ENCODE measurements around the gene MT4.
"Not testable (repeated sequence)": the region's sequence is repeated elsewhere in the genome, so short reads cannot be mapped to it uniquely, and the experiment has no call there.

The MT4 gene

DNA sequence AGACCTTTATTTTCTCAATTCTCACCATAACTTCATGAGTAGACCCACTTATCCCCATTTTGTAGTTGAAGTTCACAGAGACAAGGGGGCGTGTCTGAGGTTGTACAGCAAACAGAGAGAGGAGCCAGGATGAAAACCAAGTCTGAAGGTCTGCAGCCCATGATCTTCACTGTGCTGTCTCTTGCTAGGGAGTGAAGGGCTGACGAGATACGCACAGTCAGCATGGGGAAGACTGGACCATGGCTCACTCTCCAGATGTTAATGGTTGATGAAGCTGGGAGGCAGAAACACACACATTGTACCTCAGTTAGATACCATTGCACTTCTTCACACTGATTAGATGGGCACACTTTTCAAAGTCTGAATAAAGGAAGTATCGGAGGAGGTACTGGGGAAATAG lies 5.8 kb upstream of the MT4 start:
- no peak for DNase-seq (ENCODE audit: low spot score)

GRCh38 chr16:56560447-56560846 lies 4.4 kb upstream of the MT4 start:
- no peak for DNase-seq (ENCODE audit: low spot score)

DNA sequence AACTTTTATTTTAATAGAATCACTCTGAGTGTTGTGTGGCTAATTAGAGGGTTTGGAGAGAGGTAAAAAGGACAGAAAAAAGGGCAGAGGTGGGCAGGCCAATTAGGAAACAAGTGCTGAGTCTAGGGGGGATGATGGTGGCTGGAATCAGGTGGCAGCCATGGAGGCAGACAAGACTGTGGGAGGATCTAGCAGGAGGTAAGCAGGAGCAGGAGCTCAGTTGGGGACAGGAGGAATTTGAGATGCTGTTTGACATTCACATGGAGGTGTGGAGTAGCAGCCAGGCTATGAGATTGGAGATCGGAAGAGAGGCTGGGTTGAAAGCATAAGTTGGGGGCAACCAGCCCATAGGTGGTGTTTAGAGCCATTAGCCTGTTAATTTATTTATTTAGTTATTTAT lies 3.7 kb upstream of the MT4 start:
- no peak for DNase-seq (ENCODE audit: low spot score)

- DNase-seq (ENCODE audit: low spot score) = no peak
Measured at GRCh38 chr16:56569971-56570370, 5.1 kb downstream of the MT4 start.

- DNase-seq (ENCODE audit: low spot score) = no peak
Measured at GRCh38 chr16:56571525-56571924, 6.7 kb downstream of the MT4 start.

- no peak for DNase-seq (ENCODE audit: low spot score)
Measured at GRCh38 chr16:56574625-56575024, 9.8 kb downstream of the MT4 start.

DNA sequence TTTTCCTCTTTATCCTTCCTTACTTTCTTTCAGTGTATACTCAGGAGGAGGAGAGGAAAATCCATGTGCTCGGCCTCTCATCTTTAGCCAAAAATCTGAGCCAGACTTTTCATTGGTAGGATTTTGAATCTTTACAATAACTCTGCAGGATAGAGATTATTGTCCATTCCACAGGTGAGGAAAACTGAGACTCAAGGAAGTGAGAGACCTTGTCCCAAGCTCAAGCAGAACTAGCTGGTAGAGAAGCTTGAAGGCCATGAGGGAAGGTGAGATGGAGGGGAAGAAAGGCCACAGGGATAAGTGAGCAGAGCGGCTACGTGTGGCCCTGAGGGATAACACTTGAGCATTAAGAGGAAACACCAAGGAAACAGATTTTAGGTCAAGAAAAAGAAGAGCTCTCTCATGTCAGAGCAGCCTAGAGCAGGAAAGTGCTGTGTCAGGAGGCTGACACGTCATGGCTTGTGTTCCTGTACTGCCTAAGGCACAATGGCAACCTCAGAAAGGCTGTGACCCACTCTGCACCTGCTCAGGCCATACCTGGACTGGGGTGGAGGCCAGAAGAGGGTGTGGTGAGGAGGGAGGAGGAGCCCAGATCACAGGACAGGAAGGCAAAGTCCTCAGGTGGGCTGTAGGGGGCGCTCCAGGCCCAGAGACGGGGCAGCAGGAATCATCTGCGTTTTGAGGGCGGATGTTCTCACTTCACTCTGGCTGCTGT lies 11.9 kb downstream of the MT4 start:
- DNase-seq (ENCODE audit: low spot score) = peak; percentile 86

- no peak for DNase-seq (ENCODE audit: low spot score)
Measured at GRCh38 chr16:56577300-56577625, 12.4 kb downstream of the MT4 start.

DNA sequence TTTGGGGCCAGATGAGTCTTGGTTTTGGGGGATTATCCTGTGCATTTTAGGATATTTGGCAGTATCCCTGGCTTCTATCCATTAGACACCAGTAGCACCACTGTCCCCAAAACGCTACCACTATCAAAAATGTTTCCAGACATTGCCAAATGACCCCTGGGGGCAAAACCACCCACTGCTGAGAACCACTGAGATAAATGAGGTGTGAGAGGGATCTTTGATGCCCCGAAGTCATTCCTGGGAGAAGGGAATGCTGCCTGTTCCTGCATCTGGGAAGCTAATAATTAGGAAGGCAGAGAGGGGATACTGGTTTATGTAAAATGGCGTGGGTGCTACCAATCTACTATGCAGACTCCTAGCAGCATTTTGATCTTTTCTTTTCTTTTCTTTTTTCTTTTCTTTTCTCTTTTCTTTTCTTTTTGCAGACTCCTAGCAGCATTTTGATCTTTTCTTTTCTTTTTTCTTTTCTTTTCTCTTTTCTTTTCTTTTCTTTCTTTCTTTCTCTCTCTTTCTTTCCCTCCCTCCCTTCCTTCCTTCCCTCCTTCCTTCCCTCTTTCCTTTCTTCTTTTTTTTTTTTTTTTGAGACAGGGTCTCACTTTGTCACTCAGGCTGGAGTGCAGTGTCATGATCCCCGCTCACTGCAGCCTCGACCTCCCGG lies 15.6 kb downstream of the MT4 start:
- DNase-seq (ENCODE audit: low spot score) = no peak

GRCh38 chr16:56582911-56583310 lies 18.0 kb downstream of the MT4 start:
- not testable (repeated sequence) for DNase-seq (ENCODE audit: low spot score)

GRCh38 chr16:56583351-56584168 lies 18.7 kb downstream of the MT4 start:
- DNase-seq (ENCODE audit: low spot score) = no peak

DNA sequence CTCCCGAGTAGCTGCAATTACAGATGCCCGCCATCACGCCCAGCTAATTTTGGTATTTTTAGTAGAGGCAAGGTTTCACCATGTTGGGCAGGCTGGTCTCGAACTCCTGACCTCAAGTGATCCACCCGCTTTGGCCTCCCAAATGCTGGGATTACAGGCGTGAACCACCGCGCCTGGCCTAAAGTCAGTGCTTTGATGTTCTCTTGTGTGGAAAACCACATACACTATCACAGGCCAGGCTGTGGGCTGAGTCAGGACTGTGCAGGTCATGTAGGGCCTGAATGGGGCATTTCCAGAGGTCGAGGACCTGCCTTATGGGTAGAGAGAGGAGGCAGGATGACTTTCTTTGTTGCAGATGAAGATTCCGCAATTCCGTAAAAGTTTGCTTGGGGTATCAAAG lies 19.4 kb downstream of the MT4 start:
- no peak for DNase-seq (ENCODE audit: low spot score)

- DNase-seq (ENCODE audit: low spot score) = no peak
Measured at GRCh38 chr16:56588781-56589140, 23.9 kb downstream of the MT4 start.

DNA sequence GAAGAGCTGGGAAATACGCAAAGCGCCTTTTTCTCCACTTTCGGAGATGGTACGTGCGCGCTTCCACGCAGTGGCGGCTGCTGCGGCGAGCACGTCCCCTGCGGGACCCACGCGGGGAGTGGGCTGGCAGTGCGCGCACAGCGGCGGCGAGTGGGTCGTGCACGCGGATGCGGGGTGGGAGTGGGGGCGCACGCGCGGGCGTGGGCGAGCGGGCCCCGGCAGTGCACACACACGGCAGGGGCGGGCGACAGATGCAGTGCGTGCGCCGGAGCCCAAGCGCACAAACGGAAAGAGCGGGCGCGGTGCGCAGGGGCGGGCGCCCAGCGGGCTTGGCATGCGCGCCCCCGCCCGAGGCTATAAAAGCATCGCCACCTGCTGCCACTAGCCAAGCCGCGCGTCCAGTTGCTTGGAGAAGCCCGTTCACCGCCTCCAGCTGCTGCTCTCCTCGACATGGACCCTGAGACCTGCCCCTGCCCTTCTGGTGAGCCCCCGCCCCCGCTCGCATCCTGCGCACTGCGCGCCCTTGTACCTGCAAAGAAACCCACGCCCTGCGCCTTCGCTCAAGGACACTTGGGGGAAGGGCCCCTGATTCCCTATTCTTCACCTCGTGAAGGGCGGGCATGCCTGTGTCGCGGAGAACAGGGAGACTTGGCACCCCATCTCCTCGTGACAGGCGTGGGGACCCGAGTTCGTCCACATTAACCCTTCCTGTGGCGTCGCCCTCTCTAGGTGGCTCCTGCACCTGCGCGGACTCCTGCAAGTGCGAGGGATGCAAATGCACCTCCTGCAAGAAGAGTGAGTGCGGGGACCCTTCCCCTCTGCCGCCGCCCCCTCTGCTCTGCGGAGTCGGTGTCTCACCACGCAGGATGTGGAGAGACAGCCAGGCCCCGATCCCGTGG lies 24.5 kb downstream of the MT4 start, which contains the start of gene MT3:
Gene MT3 (plus strand): TSS at position 388 of the 899 bp plus-strand sequence. CDS start 63 bp downstream, at position 451.
- no peak for DNase-seq (ENCODE audit: low spot score)

DNA sequence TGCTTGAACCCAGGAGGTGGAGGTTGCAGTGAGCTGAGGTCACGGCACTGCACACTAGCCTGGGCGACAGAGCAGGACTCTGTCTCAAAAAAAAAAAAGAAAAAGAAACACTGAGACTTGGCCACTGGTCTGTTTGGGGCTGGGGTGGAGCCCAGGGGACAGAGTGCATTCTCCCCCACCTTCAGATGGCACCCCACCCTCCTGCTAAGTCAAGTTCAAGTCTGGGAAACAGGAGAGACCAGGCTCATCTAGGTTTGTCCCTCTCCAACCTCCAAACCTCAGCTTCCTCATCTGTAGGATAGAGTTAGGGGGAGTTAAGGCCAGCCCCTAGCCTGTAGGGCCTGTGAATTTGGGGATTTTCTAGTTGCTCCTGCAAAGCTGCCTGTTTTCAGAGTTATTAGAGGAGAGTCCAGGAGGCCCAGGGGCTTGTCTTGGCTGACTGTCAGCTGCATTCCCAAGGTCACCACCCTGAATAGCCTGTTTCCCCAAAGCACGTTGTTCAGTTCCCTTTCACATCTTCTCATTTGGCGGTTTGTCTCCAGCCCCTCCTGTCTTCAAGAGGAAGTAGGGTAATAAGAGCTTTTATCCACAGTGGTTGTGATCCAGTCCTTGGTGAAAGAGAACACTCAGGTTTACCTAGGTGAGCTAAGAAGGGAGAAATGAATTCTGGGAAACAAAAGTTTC lies 26.6 kb downstream of the MT4 start:
- no peak for DNase-seq (ENCODE audit: low spot score)

- DNase-seq (ENCODE audit: low spot score) = no peak
Measured at GRCh38 chr16:56593573-56594291, 28.9 kb downstream of the MT4 start.

- DNase-seq (ENCODE audit: low spot score) = no peak
Measured at GRCh38 chr16:56594292-56594619, 29.4 kb downstream of the MT4 start.

GRCh38 chr16:56600398-56600999 lies 35.6 kb downstream of the MT4 start:
- peak; percentile 74 for DNase-seq (ENCODE audit: low spot score)

- no peak for DNase-seq (ENCODE audit: low spot score)
Measured at GRCh38 chr16:56601325-56601724, 36.5 kb downstream of the MT4 start.

GRCh38 chr16:56603589-56603988 lies 38.7 kb downstream of the MT4 start:
- DNase-seq (ENCODE audit: low spot score) = peak; percentile 37

DNA sequence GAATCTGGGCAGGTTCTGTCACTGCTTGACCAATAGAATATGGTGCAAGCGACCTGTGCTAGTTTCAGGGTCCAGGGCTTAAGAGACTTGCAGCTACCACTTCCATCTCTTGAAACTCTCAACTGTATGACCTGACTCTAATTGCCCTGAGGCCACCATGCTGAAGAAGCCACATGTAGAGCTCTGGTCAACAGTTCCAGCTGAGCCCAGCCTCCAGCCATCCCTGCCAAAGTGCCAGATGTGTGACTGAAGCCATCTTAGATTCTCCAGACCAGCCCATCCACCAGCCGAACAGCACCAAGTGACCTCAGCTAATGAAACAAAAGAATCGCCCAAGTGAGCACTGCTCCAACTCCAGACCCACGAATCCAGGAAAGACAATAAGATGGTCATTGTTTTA lies 40.1 kb downstream of the MT4 start:
- DNase-seq (ENCODE audit: low spot score) = no peak
